Loucy (cell line): ENCODE results near the gene ZFYVE28.
A peak's percentile ranks its signal among the peaks of the same experiment; 100 is the strongest.

Experiments
- H2AFZ ChIP-seq: fragments of 200-600 bp; sonication (generic); 2 replicates; pipeline ENCODE4 v1.6.0; 2016; ENCODE audit warnings: antibody characterized with exemption, mild to moderate bottlenecking, low read length, moderate library complexity
- H3F3A ChIP-seq: fragments of 200-600 bp; 2 replicates; pipeline ENCODE4 v1.6.0; 2016; ENCODE audit warnings: antibody characterized with exemption, low read depth, mild to moderate bottlenecking
- H3K27me3 ChIP-seq: fragments of 200-600 bp; sonication (generic); 2 replicates; pipeline ENCODE4 v1.6.1; 2014; ENCODE audit warnings: low read length, mild to moderate bottlenecking; ENCODE audit not compliant: insufficient read depth, poor library complexity, severe bottlenecking
- H3K36me3 ChIP-seq: fragments of 200-600 bp; sonication (generic); 2 replicates; pipeline ENCODE4 v1.6.1; 2016; ENCODE audit warnings: low read length; ENCODE audit not compliant: insufficient read depth
- H3K4me1 ChIP-seq: fragments of 200-600 bp; sonication (generic); 2 replicates; pipeline ENCODE4 v1.5.1; 2014; ENCODE audit warnings: low read length, mild to moderate bottlenecking; ENCODE audit not compliant: insufficient read depth, poor library complexity, severe bottlenecking
- H3K4me2 ChIP-seq: fragments of 200-600 bp; sonication (generic); 2 replicates; pipeline ENCODE4 v1.6.0; 2014; ENCODE audit warnings: antibody characterized with exemption, low read length, low read depth, mild to moderate bottlenecking; ENCODE audit not compliant: poor library complexity, severe bottlenecking
- H3K4me3 ChIP-seq: fragments of 200-600 bp; sonication (generic); 2 replicates; pipeline ENCODE4 v1.5.1; 2014; ENCODE audit warnings: low read length, mild to moderate bottlenecking, mixed read lengths; ENCODE audit not compliant: poor library complexity, severe bottlenecking
- H3K79me2 ChIP-seq: fragments of 200-600 bp; sonication (generic); 2 replicates; pipeline ENCODE4 v1.6.1; 2014; ENCODE audit warnings: low read length; ENCODE audit not compliant: insufficient read depth
- H3K9ac ChIP-seq: fragments of 200-600 bp; sonication (generic); 2 replicates; pipeline ENCODE4 v1.6.0; 2014; ENCODE audit warnings: mild to moderate bottlenecking, low read depth, low read length, moderate library complexity; ENCODE audit not compliant: poor library complexity, severe bottlenecking
- H3K9me2 ChIP-seq: fragments of 200-600 bp; sonication (generic); replicated peaks from 2 replicates; pipeline ENCODE4 v1.6.1; 2016; ENCODE audit warnings: low read depth, low read length, mixed read lengths
- H3K9me3 ChIP-seq: fragments of 200-600 bp; sonication (generic); 2 replicates; pipeline ENCODE4 v1.6.1; 2014; ENCODE audit warnings: mild to moderate bottlenecking, antibody characterized with exemption, low read length, low read depth; ENCODE audit not compliant: insufficient read depth
- H4K20me1 ChIP-seq: fragments of 200-600 bp; sonication (generic); 2 replicates; pipeline ENCODE4 v1.6.0; 2014; ENCODE audit warnings: antibody characterized with exemption, low read length, mild to moderate bottlenecking; ENCODE audit not compliant: insufficient read depth, poor library complexity, severe bottlenecking
- CTCF ChIP-seq: fragments of 200-600 bp; sonication (generic); conservative IDR thresholded peaks from 2 replicates; pipeline ENCODE4 v1.5.1; 2014; ENCODE audit warnings: mild to moderate bottlenecking, antibody characterized with exemption, low read length
- EZH2phosphoT487 ChIP-seq: fragments of 200-600 bp; IDR thresholded peaks from 2 replicates; pipeline ENCODE4 v1.6.1; 2018; ENCODE audit warnings: antibody characterized with exemption, mild to moderate bottlenecking, moderate library complexity, borderline replicate concordance

Gene ZFYVE28

DNA sequence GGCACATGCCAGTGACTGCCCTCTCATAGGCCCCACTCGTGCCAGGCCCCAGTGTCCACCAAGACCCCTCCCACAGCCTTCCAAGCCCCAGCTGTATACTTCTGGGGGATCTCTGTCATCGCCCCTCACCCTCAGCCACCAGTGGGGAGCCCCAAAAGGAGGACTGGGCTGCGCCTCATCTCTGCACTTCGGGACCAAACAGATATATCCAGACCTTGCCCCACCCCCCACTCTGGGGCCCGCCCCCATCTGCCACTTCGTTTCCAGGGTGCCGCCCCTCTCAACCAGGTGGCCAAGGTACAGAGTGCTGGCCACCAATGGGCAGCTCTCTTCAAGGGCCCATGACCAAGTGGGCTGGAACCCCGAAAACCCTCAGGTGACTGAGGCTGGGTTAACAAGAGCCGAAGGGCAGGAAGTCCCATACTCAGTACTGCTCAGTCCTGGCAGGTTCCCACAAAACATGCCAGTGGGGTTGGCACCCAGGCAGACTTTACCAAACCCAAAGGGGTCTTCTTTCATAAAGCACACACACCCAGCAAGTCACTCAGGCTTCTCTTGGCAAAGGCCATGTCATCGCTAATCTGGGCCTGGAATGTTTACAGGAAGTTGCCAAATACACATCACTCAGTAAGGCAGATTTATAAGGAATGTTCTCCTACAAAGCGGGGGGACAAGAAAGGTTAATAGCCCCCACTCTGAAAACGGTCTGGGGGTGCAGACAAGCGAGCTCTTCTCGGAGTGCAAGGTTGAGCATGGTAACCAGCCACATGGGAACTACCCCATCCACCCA lies 4.4 kb downstream of the ZFYVE28 start:
- TF ChIP-seq EZH2phosphoT487 (no peak), CTCF (no peak)
- Histone ChIP-seq H4K20me1 (no peaks in the 10 kb centered on the region), H3K9ac (peak overlapping the region; percentile 84), H3K4me3 (peak overlapping the region; percentile 72), H3K4me2 (peak overlapping the region; percentile 95), H3F3A (0 out of 2 replicates have a peak, but pooled peaks cover 10% of the 10 kb centered on the region), H2AFZ (no peak overlapping the region; the same call in 1 of the 2 replicates), H3K9me3 (no peaks in the 10 kb centered on the region), H3K79me2 (no peaks in the 10 kb centered on the region), H3K27me3 (no peaks in the 10 kb centered on the region), H3K4me1 (peaks cover 41% of the 10 kb centered on the region), H3K9me2 (no peaks in the 10 kb centered on the region), H3K36me3 (no peaks in the 10 kb centered on the region)

DNA sequence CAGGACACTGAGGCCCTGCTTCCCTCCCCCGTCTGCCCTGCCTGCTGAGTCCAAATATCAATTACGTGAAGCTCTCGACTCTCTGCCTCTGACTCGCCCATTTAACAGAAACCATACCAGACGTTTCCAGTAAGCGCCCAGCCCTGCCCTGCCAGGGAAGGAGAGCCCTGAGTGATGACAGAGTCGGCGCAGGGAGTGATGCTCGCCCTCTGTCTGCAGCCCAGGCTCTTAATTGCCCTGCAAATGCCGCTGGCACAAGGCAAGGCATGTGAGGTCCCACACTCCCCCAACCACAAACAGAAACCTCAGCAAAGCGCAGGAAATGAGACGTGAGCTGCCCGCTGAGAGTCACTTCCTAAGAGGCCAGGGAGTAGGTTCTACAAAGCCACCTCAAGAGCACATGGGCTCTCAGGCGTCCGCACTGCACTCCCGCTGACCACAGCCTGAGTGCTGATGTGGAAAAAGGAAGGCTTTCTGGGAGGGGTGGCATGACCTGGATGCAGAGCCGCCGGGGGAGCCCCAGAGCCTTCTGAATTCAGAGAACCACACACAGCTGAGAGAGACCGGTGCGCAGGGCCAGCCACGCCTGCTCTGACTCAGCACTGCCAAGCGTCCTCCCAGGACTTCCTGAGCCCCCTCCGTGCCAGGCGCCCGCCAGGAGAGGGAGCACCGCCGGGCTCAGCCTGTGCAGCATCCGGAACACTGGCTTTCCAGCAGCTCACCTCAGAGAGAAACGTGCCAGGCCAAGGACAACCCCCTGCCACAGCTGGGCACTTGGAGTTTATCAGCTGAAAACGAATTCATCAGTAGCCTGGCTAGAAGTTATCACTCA lies 5.3 kb downstream of the ZFYVE28 start:
- H3K4me2 ChIP-seq = peak overlapping the region; percentile 95
- no peaks in the 10 kb centered on the region for H3K9me3 ChIP-seq
- H3K9ac ChIP-seq = peak overlapping the region; percentile 84
- H3K36me3 ChIP-seq = no peaks in the 10 kb centered on the region
- peak overlapping the region; percentile 72 for H3K4me3 ChIP-seq
- no peaks in the 10 kb centered on the region for H3K79me2 ChIP-seq
- H2AFZ ChIP-seq = peak overlapping the region; percentile 36
- TF ChIP-seq CTCF (peak; percentile 45), EZH2phosphoT487 (peak; percentile 70)
- peaks cover 38% of the 10 kb centered on the region for H3K4me1 ChIP-seq
- no peaks in the 10 kb centered on the region for H3K27me3 ChIP-seq
- H3K9me2 ChIP-seq = no peaks in the 10 kb centered on the region
- H4K20me1 ChIP-seq = no peaks in the 10 kb centered on the region
- 0 out of 2 replicates have a peak, but pooled peaks cover 10% of the 10 kb centered on the region for H3F3A ChIP-seq

GRCh38 chr4:2412534-2412884 lies 5.9 kb downstream of the ZFYVE28 start:
- Histone ChIP-seq H3K4me2 (peak overlapping the region; percentile 89), H3K79me2 (no peaks in the 10 kb centered on the region), H3K4me1 (peaks cover 38% of the 10 kb centered on the region), H3F3A (0 out of 2 replicates have a peak, but pooled peaks cover 10% of the 10 kb centered on the region), H3K9me2 (no peaks in the 10 kb centered on the region), H4K20me1 (no peaks in the 10 kb centered on the region), H2AFZ (peak overlapping the region; percentile 36), H3K4me3 (peak overlapping the region; percentile 72), H3K9me3 (no peaks in the 10 kb centered on the region), H3K27me3 (no peaks in the 10 kb centered on the region), H3K9ac (peak overlapping the region; percentile 68), H3K36me3 (no peaks in the 10 kb centered on the region)
- no peak for TF ChIP-seq CTCF
- no peak for TF ChIP-seq EZH2phosphoT487
